Left ventricle myocardium inferior (tissue), 1 donor: ENCODE data around the gene NDST3. TPM values are rescaled to one million over a fixed set of nuclear protein-coding genes. Genes with fewer than 3 reads are reported as not detected.

Experiments
- DNase-seq: peaks from one replicate; pipeline ENCODE4 v3.0.0-alpha.2; 2020
- H3K27ac ChIP-seq: fragments of 200-600 bp; replicated peaks from 2 replicates; pipeline ENCODE4 v1.8.0; 2021
- H3K27me3 ChIP-seq: fragments of 200-600 bp; 2 replicates; pipeline ENCODE4 v1.8.0; 2021; ENCODE audit warnings: low read depth
- H3K36me3 ChIP-seq: fragments of 200-600 bp; 2 replicates; pipeline ENCODE4 v1.8.0; 2021
- H3K4me1 ChIP-seq: fragments of 200-600 bp; 2 replicates; pipeline ENCODE4 v1.8.0; 2021
- H3K4me3 ChIP-seq: fragments of 200-600 bp; 2 replicates; pipeline ENCODE4 v1.8.0; 2021; ENCODE audit warnings: mild to moderate bottlenecking, moderate library complexity
- H3K9me3 ChIP-seq: fragments of 200-600 bp; replicated peaks from 2 replicates; pipeline ENCODE4 v1.8.0; 2021
- intact Hi-C: fragments of 100-400 bp; cut with micrococcal nuclease; formaldehyde crosslinking; loops from one replicate; pipeline ENCODE4 v1.11.0; 2022
- total RNA-seq: library from RNA; stranded (reverse); fragmentation: NEBNext Ultra II Directional; extraction: Animal tissue kit (Norgen Biotek cat#: 25700); gene quantifications from one replicate; pipeline ENCODE4 v1.2.1, GENCODE V29; 2021
- TF ChIP-seq, protein P1 (sequence below): fragments of 200-600 bp; IDR thresholded peaks from 2 replicates; pipeline ENCODE4 v1.8.0; 2021; ENCODE audit warnings: antibody characterized with exemption, mild to moderate bottlenecking, borderline replicate concordance
- donor health status: DM: no; HTN: yes; CAD: no; lungs with severe emphysema.

Gene NDST3
- total RNA-seq, 1 donor from 2014 or later, result not detected

DNA sequence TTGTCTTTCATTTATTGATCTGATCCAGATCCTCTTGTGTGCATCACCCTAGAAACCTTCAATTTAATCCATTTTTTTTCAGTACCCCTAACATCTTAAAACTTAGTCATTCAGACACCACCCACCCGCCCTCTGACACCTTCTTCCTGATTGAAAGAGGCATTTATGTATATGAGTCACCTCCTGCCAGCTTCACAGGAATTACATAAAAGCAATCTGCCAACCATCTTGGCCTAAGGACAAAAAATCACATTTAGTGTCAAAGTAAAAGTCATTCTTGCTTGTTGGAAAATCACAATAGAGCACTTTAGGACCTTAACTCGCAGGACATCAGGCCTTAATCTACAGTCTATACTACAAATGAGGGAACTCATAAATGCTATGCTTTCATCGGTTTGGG lies 52.1 kb downstream of the NDST3 start:
- DNase-seq, result no peak
- intact Hi-C loops, result no loop called here
- TF ChIP-seq, protein P1, sequence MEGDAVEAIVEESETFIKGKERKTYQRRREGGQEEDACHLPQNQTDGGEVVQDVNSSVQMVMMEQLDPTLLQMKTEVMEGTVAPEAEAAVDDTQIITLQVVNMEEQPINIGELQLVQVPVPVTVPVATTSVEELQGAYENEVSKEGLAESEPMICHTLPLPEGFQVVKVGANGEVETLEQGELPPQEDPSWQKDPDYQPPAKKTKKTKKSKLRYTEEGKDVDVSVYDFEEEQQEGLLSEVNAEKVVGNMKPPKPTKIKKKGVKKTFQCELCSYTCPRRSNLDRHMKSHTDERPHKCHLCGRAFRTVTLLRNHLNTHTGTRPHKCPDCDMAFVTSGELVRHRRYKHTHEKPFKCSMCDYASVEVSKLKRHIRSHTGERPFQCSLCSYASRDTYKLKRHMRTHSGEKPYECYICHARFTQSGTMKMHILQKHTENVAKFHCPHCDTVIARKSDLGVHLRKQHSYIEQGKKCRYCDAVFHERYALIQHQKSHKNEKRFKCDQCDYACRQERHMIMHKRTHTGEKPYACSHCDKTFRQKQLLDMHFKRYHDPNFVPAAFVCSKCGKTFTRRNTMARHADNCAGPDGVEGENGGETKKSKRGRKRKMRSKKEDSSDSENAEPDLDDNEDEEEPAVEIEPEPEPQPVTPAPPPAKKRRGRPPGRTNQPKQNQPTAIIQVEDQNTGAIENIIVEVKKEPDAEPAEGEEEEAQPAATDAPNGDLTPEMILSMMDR, result no peak

DNA sequence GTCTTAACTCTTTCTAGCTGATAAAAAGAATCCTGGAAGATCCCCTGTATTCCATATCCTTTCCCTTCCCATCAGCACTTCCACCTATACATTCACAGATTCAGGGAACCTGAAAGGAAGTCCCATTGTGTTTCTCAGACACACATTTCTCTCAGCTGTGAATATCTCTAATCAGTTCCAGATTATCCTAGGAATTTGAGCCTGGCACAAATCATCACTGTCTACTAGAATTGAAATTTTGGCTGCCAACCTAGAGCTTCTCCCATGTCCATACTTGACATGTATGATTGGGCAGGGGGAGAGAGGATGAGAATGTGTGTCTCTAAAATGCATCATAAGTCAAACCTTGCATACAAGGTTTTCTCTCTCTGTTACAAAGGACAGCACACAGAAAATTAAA lies 53.1 kb downstream of the NDST3 start:
- Histone ChIP-seq H3K9me3 (no peaks in the 10 kb centered on the region), H3K27me3 (no peaks in the 10 kb centered on the region), H3K4me3 (no peak overlapping the region), H3K27ac (no peak overlapping the region), H3K36me3 (no peaks in the 10 kb centered on the region), H3K4me1 (no peaks in the 10 kb centered on the region)
- intact Hi-C loops, result no loop called here
- DNase-seq, result no peak
- TF ChIP-seq, protein P1, result no peak

More for the DNA sequence above, 52.1 kb downstream of the NDST3 start:
- Histone ChIP-seq H3K4me3 (no peak overlapping the region), H3K4me1 (no peaks in the 10 kb centered on the region), H3K36me3 (no peaks in the 10 kb centered on the region), H3K27ac (no peak overlapping the region), H3K27me3 (no peaks in the 10 kb centered on the region), H3K9me3 (no peaks in the 10 kb centered on the region)

DNA sequence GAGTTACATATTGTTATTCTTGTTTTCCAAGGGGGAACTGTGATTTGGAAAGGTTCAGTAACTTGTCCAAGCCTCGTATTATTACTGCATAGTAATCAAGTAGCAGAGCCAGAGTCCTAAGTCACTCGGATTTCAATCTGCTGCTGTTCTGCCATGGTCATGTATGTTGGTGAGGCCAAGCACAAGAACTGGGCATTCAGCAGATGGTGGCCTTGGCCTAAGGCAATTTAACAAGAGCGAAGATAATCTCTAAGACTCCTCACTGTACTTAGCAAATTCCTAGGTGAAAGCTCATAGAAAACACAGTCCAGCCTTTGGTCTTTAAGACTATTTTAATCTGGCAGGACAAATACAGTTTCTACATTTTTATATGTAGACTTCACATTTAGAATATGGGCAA lies 64.8 kb downstream of the NDST3 start:
- Histone ChIP-seq H3K4me1 (no peaks in the 10 kb centered on the region), H3K27ac (no peak overlapping the region), H3K27me3 (no peaks in the 10 kb centered on the region), H3K36me3 (no peaks in the 10 kb centered on the region), H3K4me3 (no peak overlapping the region), H3K9me3 (no peaks in the 10 kb centered on the region)
- intact Hi-C loops, result no loop called here
- DNase-seq, result no peak
- TF ChIP-seq, protein P1, result no peak

DNA sequence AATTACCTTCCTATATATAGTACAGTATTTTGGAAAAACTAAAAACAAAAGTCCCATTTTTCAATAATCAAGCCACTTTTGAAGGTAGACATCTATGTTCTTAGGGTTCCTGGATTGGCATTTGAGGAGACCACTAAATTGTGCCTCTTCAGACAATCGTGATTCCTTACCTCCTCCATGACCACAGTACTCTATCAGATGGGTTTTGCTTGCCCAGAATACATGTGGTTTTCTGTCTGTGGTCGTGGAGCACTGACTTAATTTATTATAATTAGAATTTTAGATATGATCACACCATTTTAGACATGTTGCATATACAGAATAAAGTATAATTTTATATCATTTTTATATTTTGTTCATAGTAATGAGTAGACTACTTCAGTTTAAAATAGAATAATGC lies 67.9 kb downstream of the NDST3 start:
- H3K4me1 ChIP-seq, result no peaks in the 10 kb centered on the region
- intact Hi-C loops, result no loop called here
- no peaks in the 10 kb centered on the region for H3K27me3 ChIP-seq
- TF ChIP-seq, protein P1, result no peak
- no peaks in the 10 kb centered on the region for H3K36me3 ChIP-seq
- no peaks in the 10 kb centered on the region for H3K9me3 ChIP-seq
- H3K27ac ChIP-seq, result no peak overlapping the region
- no peak overlapping the region for H3K4me3 ChIP-seq
- DNase-seq, result no peak

DNA sequence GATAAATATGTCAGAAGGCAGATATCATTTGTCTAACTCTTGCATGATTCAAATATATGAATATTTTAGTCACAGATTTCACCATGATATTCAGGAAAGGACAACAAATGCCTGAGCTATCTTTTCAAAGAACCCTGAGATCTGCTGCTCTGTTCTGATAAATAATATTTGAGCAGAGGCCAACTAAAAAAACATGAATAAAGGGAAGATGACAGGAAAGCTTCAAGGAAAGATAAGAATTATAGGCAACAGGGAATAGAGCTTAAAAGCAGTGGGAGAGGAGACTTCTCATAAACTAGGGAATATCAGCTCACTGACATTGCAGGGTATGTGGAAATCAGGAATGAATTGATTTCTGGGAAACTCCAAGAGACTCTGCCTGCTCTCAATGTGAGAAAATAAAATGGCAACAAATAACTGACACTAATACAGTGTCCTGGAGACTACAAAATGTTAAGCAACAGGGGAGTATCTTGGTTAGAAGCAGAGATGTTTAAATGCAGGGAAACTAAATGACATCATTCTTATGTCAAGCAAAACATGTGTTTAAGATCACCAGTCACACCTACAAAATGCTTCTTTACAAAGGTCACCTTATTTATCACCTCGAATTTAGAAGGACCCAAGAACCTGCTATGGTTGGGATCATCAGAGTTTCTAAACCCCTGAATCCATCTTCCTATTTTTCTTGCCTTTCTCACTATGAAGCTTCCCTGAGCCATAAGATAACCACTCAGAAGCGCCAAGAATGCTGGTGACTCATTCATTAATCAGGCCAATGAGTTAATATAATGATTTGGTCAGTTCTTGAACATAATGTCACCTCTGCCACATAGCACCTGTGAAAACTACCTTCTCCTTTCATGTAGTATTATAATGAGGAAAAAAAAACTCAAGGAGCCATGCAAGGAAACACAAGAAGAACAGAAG lies 78.1 kb downstream of the NDST3 start:
- Histone ChIP-seq H3K9me3 (no peaks in the 10 kb centered on the region), H3K27ac (no peak overlapping the region), H3K36me3 (no peaks in the 10 kb centered on the region), H3K4me1 (no peaks in the 10 kb centered on the region), H3K27me3 (no peaks in the 10 kb centered on the region), H3K4me3 (no peak overlapping the region)
- intact Hi-C loops, result no loop called here
- no peak for DNase-seq
- TF ChIP-seq, protein P1, result no peak
